Thoracic aorta (tissue), 2 donors: ENCODE measurements around the gene FANCC. TPM values are rescaled to one million over a fixed set of nuclear protein-coding genes. Genes with fewer than 3 reads are reported as not detected.
A peak's percentile ranks its signal among the peaks of the same experiment; 100 is the strongest.

Experiments used
- ATAC-seq: fragments of 150-250 bp; one replicate; pipeline ENCODE4 v1.8.0; 2017; ENCODE audit warnings: low read depth; ENCODE audit not compliant: insufficient number of reproducible peaks, low FRiP score
- DNase-seq: peaks from one replicate; pipeline ENCODE4 v3.0.0-alpha.2; 2020; ENCODE audit warnings: low spot score
- H3K27ac ChIP-seq, 2 donors: fragments of 200-600 bp; sonication (generic); 1 replicate in 1 of 2; 2 replicates in 1 of 2; pipeline ENCODE4 v1.5.1; 2016; ENCODE audit warnings: mild to moderate bottlenecking in 2 of 2, moderate library complexity in 2 of 2
- H3K27me3 ChIP-seq: fragments of 200-600 bp; sonication (generic); replicated peaks from 2 replicates; pipeline ENCODE4 v1.6.0; 2016; ENCODE audit warnings: mild to moderate bottlenecking; ENCODE audit not compliant: insufficient read depth
- H3K36me3 ChIP-seq: fragments of 200-600 bp; sonication (generic); one replicate; pipeline ENCODE4 v1.5.1; 2016
- H3K4me1 ChIP-seq, 2 donors: fragments of 200-600 bp; sonication (generic); 1 replicate in 1 of 2; 2 replicates in 1 of 2; pipeline versions ENCODE4 v1.5.1 to v1.6.0; 2016; ENCODE audit warnings: low read depth in 2 of 2, mild to moderate bottlenecking in 1 of 2; ENCODE audit not compliant: control insufficient read depth in 1 of 2
- H3K4me3 ChIP-seq: fragments of 200-600 bp; sonication (generic); 2 replicates; pipeline ENCODE4 v1.5.1; 2016; ENCODE audit warnings: mild to moderate bottlenecking
- H3K9me3 ChIP-seq: fragments of 200-600 bp; sonication (generic); 2 replicates; pipeline ENCODE4 v1.5.1; 2016
- CTCF ChIP-seq: fragments of 200-600 bp; sonication (generic); IDR thresholded peaks from one replicate; pipeline ENCODE4 v1.5.1; 2019; ENCODE audit warnings: antibody characterized with exemption
- total RNA-seq, 2 donors: library from RNA; depleted of rRNA; stranded (reverse); fragments of >200 nt; gene quantifications; one replicate each; pipeline versions ENCODE4 v1.1.0 to v1.2.3, GENCODE V29; 2016

Gene FANCC
- total RNA-seq, 2 donors from 2014 or later = 5.7 to 9.6 TPM

- H3K4me3 ChIP-seq = no peak overlapping the region
- H3K4me1 ChIP-seq = peaks cover 27 to 87% of the 10 kb centered on the region in 2 donors
- H3K9me3 ChIP-seq = no peaks in the 10 kb centered on the region
- no peak for TF ChIP-seq CTCF
- no peaks in the 10 kb centered on the region for H3K27me3 ChIP-seq
- ATAC-seq (no peak), DNase-seq (no peak)
- no peaks in the 10 kb centered on the region for H3K36me3 ChIP-seq
- H3K27ac ChIP-seq = peak overlapping the region; percentile 69 to 77
Observed at GRCh38 chr9:95100071-95100627, 217.4 kb downstream of the FANCC start.

GRCh38 chr9:95099321-95100070, 218.0 kb downstream of the FANCC start:
- no peaks in the 10 kb centered on the region for H3K36me3 ChIP-seq
- H3K27me3 ChIP-seq = no peaks in the 10 kb centered on the region
- H3K9me3 ChIP-seq = no peaks in the 10 kb centered on the region
- DNase-seq (no peak), ATAC-seq (no peak)
- TF ChIP-seq CTCF = no peak
- H3K4me1 ChIP-seq = peaks cover 27 to 87% of the 10 kb centered on the region in 2 donors
- H3K4me3 ChIP-seq = no peak overlapping the region
- H3K27ac ChIP-seq = peak overlapping the region; percentile 65 to 77

DNA sequence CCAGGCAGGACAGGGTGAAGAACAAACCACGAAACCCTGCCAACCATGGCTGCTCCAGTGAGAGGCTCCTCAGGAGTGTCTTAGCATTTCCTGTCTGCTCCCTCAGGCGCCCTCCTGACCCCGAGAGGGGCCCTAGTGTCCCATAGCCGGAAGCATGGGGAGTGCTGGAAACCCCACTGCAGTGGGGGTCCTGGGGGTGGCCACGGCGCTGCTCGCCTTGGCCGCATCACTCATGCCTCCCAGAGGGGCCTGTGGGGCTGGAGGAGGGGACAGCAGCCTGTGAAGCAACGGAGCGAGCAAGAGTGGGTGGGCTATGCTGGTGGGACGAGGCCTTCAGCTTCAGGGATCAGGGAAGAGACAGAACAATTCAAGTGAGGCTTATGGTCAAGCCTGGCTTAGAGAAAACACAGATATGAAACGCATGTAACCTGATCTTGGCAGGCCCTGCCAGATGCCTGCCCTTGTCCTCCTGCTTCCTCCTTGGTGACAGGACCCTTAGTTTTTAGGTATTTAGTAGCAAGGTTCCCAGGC, 219.1 kb downstream of the FANCC start:
- Histone ChIP-seq H3K27me3 (no peaks in the 10 kb centered on the region), H3K4me1 (peaks cover 33 to 87% of the 10 kb centered on the region in 2 donors), H3K36me3 (no peaks in the 10 kb centered on the region), H3K9me3 (no peaks in the 10 kb centered on the region), H3K4me3 (no peak overlapping the region), H3K27ac (peak overlapping the region; percentile 53 to 77)
- DNase-seq (no peak), ATAC-seq (no peak)
- no peak for TF ChIP-seq CTCF

DNA sequence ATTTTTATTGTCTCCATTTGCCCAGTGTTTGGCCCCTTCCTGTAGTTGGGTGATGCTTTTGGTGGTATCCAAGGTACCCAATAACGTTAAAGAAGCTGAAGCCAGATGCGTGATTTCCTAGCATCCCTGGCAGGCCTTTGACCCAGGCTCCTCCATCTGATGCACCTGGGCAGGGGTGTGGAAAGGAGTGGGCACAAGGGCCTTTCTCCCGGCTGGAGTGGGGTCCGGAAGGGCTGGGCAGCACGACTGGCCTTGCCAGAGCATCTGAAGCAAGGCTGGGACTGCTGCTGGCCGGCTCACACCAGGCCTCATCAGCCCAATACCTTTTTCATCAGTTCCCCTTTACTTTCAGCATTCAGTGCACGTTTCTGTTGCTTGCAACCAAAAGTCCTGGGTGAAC, 220.2 kb downstream of the FANCC start:
- no peak for DNase-seq
- H3K27ac ChIP-seq = peak overlapping the region in 1 of 2 donors; percentile 8
- H3K36me3 ChIP-seq = no peaks in the 10 kb centered on the region
- no peak for TF ChIP-seq CTCF
- no peak for ATAC-seq
- no peak overlapping the region for H3K4me3 ChIP-seq
- H3K27me3 ChIP-seq = no peaks in the 10 kb centered on the region
- H3K4me1 ChIP-seq = peaks cover 31 to 87% of the 10 kb centered on the region in 2 donors
- H3K9me3 ChIP-seq = no peaks in the 10 kb centered on the region

DNA sequence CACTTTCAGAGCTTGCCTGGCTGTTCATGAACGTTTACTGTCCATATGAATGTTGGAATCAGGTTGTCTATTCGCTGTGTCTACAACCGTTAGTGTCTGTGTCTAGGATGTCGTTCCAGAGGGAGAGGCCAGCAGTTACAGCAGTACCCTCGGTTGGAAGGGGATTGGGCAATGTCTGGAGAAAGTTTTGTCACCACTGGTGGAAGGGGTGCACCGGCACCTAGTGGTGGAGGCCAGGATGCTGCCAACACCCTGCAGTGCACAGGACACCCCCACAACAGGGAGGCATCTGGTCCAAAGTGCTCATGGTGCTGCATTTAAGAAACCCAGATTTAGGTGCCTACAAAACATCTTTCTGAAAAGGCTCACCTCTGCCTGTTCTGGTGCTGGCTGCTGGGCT, 220.7 kb downstream of the FANCC start:
- no peaks in the 10 kb centered on the region for H3K9me3 ChIP-seq
- no peak for TF ChIP-seq CTCF
- H3K4me1 ChIP-seq = peaks cover 35 to 87% of the 10 kb centered on the region in 2 donors
- DNase-seq (no peak), ATAC-seq (no peak)
- H3K27ac ChIP-seq = peak overlapping the region; percentile 10 to 35
- no peaks in the 10 kb centered on the region for H3K27me3 ChIP-seq
- H3K36me3 ChIP-seq = no peaks in the 10 kb centered on the region
- no peak overlapping the region for H3K4me3 ChIP-seq
